Mononuclear cell (primary cell): ENCODE data around the gene SHF. TPM values are rescaled to one million over a fixed set of nuclear protein-coding genes. Genes with fewer than 3 reads are reported as not detected.

ENCODE experiments used
- H3K27me3 ChIP-seq: 2 replicates; pipeline ENCODE4 v1.6.0; 2011; ENCODE audit warnings: low read length, control low read depth; ENCODE audit not compliant: insufficient read depth
- H3K4me1 ChIP-seq: 2 replicates; pipeline ENCODE4 v1.5.1; 2011; ENCODE audit warnings: mild to moderate bottlenecking, low read length, control low read depth; ENCODE audit not compliant: insufficient read depth
- H3K4me3 ChIP-seq: 2 replicates; pipeline ENCODE4 v1.5.1; 2011; ENCODE audit warnings: mild to moderate bottlenecking, low read length, moderate library complexity
- H3K9me3 ChIP-seq: 2 replicates; pipeline ENCODE4 v1.5.1; 2011; ENCODE audit warnings: low read depth, mild to moderate bottlenecking, control low read depth, low read length
- total RNA-seq: library from RNA; depleted of rRNA; stranded (reverse); fragments of >200 nt; gene quantifications from one replicate; pipeline ENCODE4 v1.2.3, GENCODE V29; 2012

Gene SHF
- total RNA-seq, 1 donor, result 2.1 TPM

- Histone ChIP-seq H3K4me3 (no peak overlapping the region), H3K27me3 (peaks cover 42% of the 10 kb centered on the region), H3K9me3 (no peaks in the 10 kb centered on the region), H3K4me1 (peaks cover 19% of the 10 kb centered on the region)
These were observed 67.4 kb downstream of the SHF start for GRCh38 chr15:45120081-45120972.

GRCh38 chr15:45118996-45119395 lies 68.8 kb downstream of the SHF start:
- H3K27me3 ChIP-seq, result peaks cover 48% of the 10 kb centered on the region
- no peaks in the 10 kb centered on the region for H3K9me3 ChIP-seq
- no peak overlapping the region for H3K4me3 ChIP-seq
- H3K4me1 ChIP-seq, result peaks cover 26% of the 10 kb centered on the region

GRCh38 chr15:45118131-45118588 lies 69.6 kb downstream of the SHF start:
- Histone ChIP-seq H3K4me3 (no peak overlapping the region), H3K9me3 (no peaks in the 10 kb centered on the region), H3K27me3 (peaks cover 52% of the 10 kb centered on the region), H3K4me1 (peaks cover 33% of the 10 kb centered on the region)

GRCh38 chr15:45117308-45118130 lies 70.2 kb downstream of the SHF start:
- Histone ChIP-seq H3K9me3 (no peaks in the 10 kb centered on the region), H3K27me3 (peaks cover 57% of the 10 kb centered on the region), H3K4me3 (no peak overlapping the region), H3K4me1 (peaks cover 40% of the 10 kb centered on the region)

Other genes starting within 250 kb of the SHF start
- gene TERB2, start 231.3 kb downstream of the SHF start, total RNA-seq, result not detected
- gene SORD, start 164.8 kb downstream of the SHF start, total RNA-seq, result 4.6 TPM
- gene DUOX2, start 73.8 kb downstream of the SHF start, total RNA-seq, result 0.10 TPM
- not detected for gene DUOXA2, start 73.6 kb downstream of the SHF start, total RNA-seq
- 0.31 TPM for gene DUOXA1, start 58.1 kb downstream of the SHF start, total RNA-seq
- gene DUOX1, start 58.0 kb downstream of the SHF start, total RNA-seq, result 0.10 TPM
- gene SLC28A2, start 64.3 kb upstream of the SHF start, total RNA-seq, result not detected
- gene GATM, start 190.6 kb upstream of the SHF start, total RNA-seq, result 2.3 TPM